Activated naive CD4-positive, alpha-beta T cell treated with anti-CD3 and anti-CD28 coated beads, Interleukin-2, amount 50 U/mL, for 72 hours (primary cell): ENCODE data around the gene VIL1. TPM values are rescaled to one million over a fixed set of nuclear protein-coding genes. Genes with fewer than 3 reads are reported as not detected.

Experiments used
- ATAC-seq, 2 donors: fragments of 150-1000 bp; cut with Tn5 transposase; 2 replicates each; pipeline ENCODE4 v1.10.0; 2021; ENCODE audit warnings: mild to moderate bottlenecking in 2 of 2, moderate library complexity in 2 of 2
- DNase-seq, 2 donors: peaks; one replicate each; pipeline ENCODE4 v3.0.0; 2021 to 2022; ENCODE audit warnings: low spot score in 2 of 2
- H3K27ac Mint-ChIP-seq, 2 donors: one replicate each; pipeline ENCODE4 v1.8.0; 2022; ENCODE audit warnings: mild to moderate bottlenecking in 2 of 2, mixed read lengths in 2 of 2
- H3K36me3 Mint-ChIP-seq, 2 donors: one replicate each; pipeline ENCODE4 v1.8.0; 2022; ENCODE audit warnings: mixed read lengths in 2 of 2
- H3K9me3 Mint-ChIP-seq, 2 donors: one replicate each; pipeline ENCODE4 v1.8.0; 2022; ENCODE audit warnings: mixed read lengths in 2 of 2
- total RNA-seq, 2 donors: library from RNA; stranded (reverse); gene quantifications; one replicate each; pipeline ENCODE4 v1.2.3, GENCODE V29; 2022

The VIL1 gene
- total RNA-seq, 2 donors from 2014 or later = not detected

DNA sequence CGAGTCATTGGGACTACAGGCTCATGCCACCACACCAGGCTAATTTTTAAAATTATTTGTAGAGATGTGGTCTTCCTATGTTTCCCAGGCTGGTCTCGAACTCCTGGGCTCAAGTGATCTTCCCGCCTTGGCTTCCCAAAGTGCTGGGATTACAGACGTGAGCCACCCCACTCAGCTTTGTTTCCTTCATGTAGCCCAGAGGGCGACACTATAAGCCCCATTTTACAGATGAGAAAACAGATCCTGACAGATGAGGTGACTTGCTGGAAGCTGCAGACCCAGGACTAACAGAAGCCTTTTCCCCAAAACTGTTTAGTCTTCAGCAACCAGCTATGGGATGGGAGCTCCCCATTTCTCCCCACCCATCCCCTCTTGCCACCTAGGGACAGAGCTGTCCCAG lies 26.5 kb upstream of the VIL1 start:
- no peak overlapping the region for H3K27ac Mint-ChIP-seq
- DNase-seq (no peak), ATAC-seq (no peak)
- H3K36me3 Mint-ChIP-seq = no peaks in the 10 kb centered on the region
- H3K9me3 Mint-ChIP-seq = no peaks in the 10 kb centered on the region

DNA sequence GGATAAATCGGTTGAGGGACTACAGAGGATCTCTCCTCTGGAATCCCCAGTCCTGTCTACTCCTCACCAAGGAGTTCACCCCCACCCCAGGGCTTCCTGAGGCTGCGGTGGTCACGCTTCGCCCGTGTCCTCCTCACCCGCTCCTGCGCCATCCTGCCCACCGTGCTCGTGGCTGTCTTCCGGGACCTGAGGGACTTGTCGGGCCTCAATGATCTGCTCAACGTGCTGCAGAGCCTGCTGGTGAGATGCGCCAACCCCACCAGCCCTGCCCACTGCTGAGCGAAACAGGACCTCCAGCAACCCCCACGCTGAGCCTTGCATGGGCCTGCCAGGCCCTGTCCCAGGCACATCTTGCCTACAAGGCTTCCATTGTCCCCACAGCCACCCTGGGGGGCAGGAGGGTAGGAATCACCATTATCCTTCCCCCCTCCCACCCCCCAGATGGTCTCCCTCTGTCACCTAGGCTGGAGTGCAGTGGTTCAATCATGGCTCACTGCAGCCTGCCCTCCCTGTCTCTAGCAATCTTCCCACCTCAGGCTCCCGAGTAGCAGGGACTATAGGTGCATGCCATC lies 25.9 kb upstream of the VIL1 start:
- Mint-ChIP-seq H3K9me3 (no peaks in the 10 kb centered on the region), H3K27ac (no peak overlapping the region), H3K36me3 (no peaks in the 10 kb centered on the region)
- ATAC-seq (no peak), DNase-seq (no peak)

DNA sequence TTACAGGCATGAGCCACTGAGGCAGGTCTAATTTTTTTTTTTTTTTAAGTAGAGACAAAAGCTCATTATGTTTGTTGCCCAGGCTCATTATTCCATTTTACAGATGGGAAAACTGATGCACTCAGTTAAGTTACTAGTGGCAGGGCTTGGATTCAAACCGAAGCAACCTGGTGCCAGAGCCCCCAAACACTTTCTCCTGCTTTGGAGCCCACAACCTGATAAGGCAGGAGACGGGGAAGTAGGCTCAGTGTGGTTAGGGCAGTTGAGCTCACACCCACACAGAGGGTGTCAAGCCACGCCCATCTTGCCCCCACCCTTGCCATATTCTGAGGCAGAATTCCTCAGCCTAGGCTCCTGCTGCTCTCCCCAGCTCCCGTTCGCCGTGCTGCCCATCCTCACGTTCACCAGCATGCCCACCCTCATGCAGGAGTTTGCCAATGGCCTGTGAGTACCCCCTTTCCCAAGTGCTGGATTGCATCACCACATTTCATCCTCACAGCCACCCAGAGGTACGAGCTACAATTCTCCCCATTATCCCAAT lies 25.1 kb upstream of the VIL1 start:
- DNase-seq (no peak), ATAC-seq (no peak)
- no peak overlapping the region for H3K27ac Mint-ChIP-seq
- H3K9me3 Mint-ChIP-seq = no peaks in the 10 kb centered on the region
- no peaks in the 10 kb centered on the region for H3K36me3 Mint-ChIP-seq

DNA sequence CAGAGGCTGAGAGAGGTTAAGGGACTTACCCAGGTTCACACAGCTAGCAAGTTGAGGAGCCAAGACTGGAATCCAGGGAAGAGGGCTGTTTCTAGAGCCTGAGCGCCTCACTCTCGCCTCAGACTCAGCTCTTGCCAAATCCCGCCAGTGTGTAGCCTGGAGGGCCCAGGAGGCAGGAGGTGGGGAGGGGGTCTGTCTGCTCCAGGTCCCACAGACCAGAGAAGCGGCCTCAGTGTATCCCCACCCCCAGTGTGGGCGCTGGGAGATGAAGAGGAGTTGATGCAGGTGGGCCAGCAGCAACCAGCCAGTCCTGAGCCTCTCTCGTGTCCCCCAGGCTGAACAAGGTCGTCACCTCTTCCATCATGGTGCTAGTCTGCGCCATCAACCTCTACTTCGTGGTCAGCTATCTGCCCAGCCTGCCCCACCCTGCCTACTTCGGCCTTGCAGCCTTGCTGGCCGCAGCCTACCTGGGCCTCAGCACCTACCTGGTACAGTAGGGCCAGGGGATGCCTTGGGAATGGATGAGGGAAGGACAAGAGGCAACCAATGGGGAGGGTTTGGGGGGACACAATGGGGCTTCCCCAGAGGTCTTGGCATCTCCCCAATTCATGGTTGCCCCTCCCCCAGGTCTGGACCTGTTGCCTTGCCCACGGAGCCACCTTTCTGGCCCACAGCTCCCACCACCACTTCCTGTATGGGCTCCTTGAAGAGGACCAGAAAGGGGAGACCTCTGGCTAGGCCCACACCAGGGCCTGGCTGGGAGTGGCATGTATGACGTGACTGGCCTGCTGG lies 24.4 kb upstream of the VIL1 start:
- Mint-ChIP-seq H3K9me3 (no peaks in the 10 kb centered on the region), H3K36me3 (no peaks in the 10 kb centered on the region), H3K27ac (no peak overlapping the region)
- DNase-seq (no peak), ATAC-seq (no peak)

DNA sequence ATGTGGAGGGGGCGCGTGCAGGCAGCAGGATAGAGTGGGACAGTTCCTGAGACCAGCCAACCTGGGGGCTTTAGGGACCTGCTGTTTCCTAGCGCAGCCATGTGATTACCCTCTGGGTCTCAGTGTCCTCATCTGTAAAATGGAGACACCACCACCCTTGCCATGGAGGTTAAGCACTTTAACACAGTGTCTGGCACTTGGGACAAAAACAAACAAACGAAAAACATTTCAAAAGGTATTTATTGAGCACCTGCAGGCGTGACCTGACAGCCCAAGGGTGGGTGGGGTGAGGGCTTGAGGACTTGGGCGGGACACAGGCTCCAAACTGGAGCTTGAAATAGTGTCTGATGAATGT lies 23.9 kb upstream of the VIL1 start:
- DNase-seq (no peak), ATAC-seq (no peak)
- H3K36me3 Mint-ChIP-seq = no peaks in the 10 kb centered on the region
- no peaks in the 10 kb centered on the region for H3K9me3 Mint-ChIP-seq
- no peak overlapping the region for H3K27ac Mint-ChIP-seq

DNA sequence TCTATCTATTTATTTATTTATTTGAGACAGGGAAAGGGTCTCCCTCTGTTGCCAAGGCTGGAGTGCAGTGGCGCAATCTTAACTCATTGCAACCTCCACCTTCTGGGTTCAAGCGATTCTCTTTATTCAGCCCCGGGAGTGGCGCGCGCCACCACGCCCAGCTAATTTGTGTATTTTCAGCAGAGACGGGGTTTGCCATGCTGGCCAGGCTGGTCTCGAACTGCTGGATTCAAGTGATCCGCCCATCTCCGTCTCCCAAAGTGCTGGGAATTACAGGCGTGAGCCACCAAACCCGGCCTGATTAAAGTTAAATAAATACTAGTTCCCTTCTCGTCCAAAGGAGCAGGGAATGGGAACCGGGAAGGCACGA lies 23.5 kb upstream of the VIL1 start:
- H3K27ac Mint-ChIP-seq = peak overlapping the region; percentile 80 to 81
- ATAC-seq (no peak), DNase-seq (no peak)
- H3K9me3 Mint-ChIP-seq = no peaks in the 10 kb centered on the region
- no peaks in the 10 kb centered on the region for H3K36me3 Mint-ChIP-seq

DNA sequence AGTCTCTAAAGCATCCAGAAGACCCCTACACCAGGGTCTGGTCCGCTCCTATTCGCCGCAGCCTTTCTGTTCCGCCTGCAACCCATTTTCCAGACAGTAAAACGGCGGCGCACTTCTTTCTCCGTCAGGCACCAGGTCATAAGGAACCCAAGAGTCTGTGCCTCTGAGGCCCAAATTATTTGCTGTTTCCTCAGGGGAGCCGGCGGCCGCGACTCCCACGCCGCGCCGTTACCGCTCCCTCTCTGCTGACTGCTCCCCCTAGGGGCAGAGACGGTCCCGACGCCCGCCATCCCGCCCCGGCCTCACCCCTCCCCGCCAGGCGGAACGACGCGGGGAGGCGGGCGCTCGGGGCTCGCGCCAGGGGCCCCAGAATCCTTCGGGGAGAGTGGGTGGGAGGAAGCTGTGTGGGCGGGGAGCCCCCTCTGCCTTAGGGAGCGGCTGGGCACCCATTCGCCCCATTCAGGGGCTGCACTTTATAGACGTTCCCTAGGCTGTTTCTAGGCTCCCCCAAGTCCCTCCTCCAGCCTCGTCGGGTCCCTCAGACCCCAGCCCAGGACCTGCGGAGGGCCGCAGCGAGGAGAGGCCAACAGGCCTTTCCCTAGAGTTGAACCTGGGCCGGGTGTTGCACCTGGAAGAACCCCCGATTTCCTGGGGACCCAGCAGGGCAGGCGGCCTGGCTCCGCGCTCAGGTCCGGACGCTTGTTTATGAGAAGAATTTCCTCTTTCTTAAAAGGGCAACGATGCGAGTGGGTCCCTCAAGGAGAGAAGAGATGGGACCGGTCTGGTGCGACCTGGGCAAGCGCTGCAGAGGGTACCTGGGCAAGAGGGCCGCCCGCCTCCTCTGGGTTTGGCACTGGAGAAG lies 22.9 kb upstream of the VIL1 start:
- Mint-ChIP-seq H3K27ac (peak overlapping the region; percentile 80 to 85), H3K9me3 (no peaks in the 10 kb centered on the region), H3K36me3 (no peaks in the 10 kb centered on the region)
- ATAC-seq = peak; percentile 60 to 69
- DNase-seq = peak; percentile 77 to 94

DNA sequence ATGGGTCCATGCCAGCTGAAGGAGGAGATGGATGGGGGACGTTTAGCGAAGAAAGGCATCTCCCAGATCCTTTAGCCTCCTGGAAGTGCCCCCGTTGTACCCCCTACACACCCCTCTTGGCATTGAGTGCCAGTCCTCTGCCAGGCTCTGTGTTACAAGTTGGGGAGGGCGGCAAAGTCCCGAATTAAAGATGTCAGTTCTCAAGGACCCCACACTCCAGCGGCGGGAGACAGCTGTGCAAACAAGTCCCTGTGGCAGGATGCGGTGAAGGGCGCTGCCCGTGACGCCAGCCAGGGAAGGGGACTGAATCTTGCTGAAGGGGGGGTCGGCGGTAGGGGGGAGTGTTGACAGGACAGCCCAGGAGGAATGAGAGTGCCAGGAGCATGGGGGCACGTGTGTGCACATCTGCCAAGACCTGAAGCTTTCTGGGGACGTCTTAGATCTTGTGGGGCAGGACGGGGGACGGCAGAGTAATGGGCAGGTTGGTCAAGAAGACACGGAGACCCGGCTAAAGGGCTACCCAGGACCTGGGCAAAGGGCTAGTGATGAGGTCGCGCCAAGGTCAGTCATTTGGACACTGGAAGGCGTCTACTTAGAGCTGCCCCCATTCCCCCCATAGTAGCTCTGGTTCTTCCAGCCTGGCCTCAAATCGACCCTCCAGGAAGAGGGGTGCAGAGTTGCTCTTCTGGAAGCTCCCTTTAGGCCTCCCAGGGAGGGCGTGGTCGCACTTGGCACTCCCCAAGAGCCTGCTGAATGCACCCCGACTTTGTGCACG lies 22.0 kb upstream of the VIL1 start:
- no peaks in the 10 kb centered on the region for H3K36me3 Mint-ChIP-seq
- DNase-seq (peak in 1 of 2 donors; percentile 45), ATAC-seq (no peak)
- peak overlapping the region; percentile 80 to 85 for H3K27ac Mint-ChIP-seq
- H3K9me3 Mint-ChIP-seq = no peaks in the 10 kb centered on the region

DNA sequence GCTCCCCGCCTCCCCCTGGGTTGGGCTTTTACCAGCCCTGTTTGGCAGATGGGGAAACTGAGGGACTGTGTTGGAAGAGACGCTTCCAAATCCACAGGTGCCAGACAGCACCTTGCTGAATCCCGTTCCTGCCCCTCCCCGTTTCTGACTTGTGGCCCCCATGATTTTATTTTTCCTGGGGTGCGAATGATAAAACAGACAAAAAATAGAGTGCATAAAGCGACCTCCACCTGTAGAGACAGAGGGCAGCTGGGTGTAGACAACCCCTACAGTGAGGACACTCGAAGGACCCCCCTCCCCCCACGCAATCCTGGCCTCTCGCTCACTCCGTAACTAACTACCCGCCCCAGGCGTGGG lies 21.5 kb upstream of the VIL1 start:
- no peaks in the 10 kb centered on the region for H3K9me3 Mint-ChIP-seq
- no peak for ATAC-seq
- DNase-seq = no peak
- H3K27ac Mint-ChIP-seq = peak overlapping the region; percentile 44 to 80
- H3K36me3 Mint-ChIP-seq = no peaks in the 10 kb centered on the region

DNA sequence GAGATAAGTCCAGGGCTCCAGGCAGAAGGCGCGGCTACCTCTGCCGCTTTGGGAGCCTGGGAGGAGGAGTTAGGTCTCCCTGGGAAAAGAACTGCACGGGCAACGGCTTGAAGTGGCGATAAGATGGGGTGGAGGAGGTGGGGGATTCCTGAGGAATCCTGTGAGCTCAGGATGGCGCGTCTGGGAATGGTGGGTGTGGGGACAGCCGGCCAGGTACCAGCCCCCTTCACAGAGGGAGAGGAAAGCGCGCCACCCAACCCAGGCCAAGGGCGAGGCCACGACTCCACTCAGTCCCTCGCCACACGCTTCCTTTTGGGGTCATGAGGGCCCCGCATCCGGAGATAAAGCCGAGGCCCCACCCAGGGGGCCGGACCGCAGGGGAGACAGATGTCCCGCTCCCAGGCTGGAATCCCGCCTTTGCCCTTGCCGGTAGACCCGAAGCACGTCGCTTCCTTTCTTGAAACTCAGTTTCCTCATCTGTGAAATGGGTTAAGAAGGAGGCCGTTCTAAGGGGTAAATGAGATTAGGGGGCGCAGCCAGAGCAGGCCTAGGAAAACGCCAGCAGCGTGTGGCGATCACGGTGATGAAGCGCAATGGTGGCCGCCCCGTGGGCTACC lies 21.0 kb upstream of the VIL1 start:
- peak; percentile 22 to 30 for ATAC-seq
- peak overlapping the region; percentile 44 to 80 for H3K27ac Mint-ChIP-seq
- H3K36me3 Mint-ChIP-seq = no peaks in the 10 kb centered on the region

DNA sequence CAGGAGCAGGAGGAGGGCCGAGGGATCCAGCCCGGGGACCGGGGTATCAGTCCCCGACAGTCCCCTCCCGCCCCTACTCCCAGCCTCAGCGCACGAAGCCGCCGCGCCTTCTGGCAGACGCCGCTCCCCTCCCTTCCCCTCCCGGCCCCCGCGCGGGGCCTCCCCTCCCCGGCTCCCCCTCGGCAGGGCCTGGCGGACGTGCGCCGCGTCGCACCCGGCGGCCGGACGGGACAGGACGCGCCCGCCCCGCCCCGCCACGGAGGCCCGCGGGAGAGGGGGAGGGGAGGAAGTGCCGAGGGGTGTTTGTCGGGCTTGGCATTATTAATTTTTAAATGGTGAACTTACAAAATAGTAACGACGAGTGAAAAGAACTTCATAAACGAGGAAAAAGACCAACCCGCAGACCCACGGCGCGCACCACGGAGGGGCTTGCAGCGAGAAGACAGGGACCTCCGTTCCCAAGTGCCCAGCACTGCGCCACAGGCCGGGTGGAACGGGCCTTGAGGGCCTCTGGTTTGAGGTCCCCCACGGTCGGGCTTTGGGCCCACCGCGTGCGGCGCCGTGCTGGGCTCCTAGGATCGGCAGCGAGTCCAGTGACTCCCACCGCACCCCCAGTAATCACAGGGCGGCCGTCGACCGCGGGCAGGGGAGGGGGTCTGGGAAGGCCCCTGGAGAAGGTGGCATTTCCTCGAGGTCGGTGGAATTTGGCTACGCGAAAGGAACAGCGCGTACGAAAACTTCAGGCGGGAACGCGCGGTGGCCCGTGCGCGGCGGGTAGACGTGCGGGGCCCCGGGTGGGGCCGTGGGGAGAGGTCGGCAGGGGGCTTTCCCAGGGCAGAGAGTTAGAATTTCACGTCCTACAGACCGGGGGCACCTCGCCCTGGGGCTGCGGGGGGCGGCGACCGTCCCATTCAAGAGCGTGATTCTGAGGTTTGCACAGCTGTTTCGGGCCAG lies 20.2 kb upstream of the VIL1 start:
- ATAC-seq (peak; percentile 27 to 30), DNase-seq (peak in 1 of 2 donors; percentile 62)
- no peaks in the 10 kb centered on the region for H3K36me3 Mint-ChIP-seq
- H3K9me3 Mint-ChIP-seq = no peaks in the 10 kb centered on the region
- H3K27ac Mint-ChIP-seq = peak overlapping the region in 1 of 2 donors; percentile 80

More for the DNA sequence above, 21.0 kb upstream of the VIL1 start:
- no peaks in the 10 kb centered on the region for H3K9me3 Mint-ChIP-seq
- peak in 1 of 2 donors; percentile 56 for DNase-seq

DNA sequence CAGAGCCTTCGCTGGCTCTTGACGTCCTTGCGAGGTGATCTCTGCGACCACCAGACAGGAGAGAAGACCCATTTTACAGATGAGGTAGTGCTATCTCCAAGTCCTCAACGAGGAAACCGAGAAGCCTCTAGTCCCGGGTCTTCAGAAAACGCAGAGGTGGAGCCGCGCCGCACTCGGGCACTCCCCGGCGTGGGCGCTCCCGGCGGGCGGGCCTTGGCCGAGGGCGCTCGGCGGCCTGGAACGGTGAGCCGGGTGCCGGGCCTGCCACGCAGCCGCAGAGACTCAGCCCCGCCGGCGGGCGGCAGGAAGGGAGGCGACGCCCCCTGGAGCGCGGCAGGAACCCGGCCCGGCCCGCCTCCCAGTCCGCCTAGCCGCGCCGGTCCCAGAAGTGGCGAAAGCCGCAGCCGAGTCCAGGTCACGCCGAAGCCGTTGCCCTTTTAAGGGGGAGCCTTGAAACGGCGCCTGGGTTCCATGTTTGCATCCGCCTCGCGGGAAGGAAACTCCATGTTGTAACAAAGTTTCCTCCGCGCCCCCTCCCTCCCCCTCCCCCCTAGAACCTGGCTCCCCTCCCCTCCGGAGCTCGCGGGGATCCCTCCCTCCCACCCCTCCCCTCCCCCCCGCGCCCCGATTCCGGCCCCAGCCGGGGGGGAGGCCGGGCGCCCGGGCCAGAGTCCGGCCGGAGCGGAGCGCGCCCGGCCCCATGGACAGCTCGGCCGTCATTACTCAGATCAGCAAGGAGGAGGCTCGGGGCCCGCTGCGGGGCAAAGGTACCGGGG lies 19.3 kb upstream of the VIL1 start, which contains the start of gene CTDSP1:
TSS of gene CTDSP1 (plus strand) at position 478 of the 776 bp plus-strand sequence. CDS start at position 701, 223 bp downstream.
- Mint-ChIP-seq H3K36me3 (no peaks in the 10 kb centered on the region), H3K27ac (peak within 1 kb of the TSS in 1 of 2 donors; percentile 70), H3K9me3 (no peaks in the 10 kb centered on the region)
- DNase-seq (peak; percentile 82 to 86), ATAC-seq (peak; percentile 60 to 63)

DNA sequence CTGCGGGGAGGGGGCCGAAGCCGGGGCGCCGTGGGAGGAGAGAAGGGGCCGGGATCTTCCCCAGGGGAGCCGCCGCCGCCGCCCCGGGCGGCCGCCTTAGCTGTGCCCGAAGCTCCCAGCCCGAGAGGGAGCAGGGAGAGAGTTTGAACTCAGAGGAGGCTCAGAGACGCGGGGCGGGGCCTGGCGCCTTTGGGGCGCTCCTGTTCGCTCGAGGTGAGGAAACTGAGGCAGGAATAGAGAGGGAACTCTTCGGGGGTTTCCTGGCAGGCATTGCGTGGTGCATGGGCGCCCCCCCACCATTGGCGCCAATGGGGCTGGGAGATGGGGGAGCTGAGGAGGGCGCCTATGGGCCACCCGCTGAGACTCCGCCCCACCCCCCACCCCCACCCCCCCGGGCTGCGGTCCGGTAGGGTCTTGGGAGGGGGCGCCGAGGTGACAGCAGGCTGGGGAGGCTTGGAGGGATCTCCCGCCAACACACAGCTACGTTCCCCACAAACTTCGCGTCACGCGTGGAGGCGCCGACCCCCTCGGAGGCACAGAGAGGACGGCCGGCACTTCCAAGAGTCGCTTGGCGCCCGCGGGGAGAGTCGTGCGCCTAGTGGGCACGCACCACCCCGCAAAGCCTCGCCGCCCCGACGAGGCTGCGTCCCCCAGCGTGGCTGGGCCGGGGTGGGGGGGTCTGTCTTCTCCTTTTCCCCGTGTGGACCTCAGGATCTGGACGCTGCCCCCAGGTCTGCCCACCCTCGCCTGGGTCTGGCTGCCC lies 18.6 kb upstream of the VIL1 start:
- peak in 1 of 2 donors; percentile 4 for ATAC-seq
- Mint-ChIP-seq H3K9me3 (no peaks in the 10 kb centered on the region), H3K36me3 (no peaks in the 10 kb centered on the region), H3K27ac (no peak overlapping the region)
- peak in 1 of 2 donors; percentile 33 for DNase-seq
